NT2/D1 (cell line): ENCODE data around the gene EIF3B.

Experiments used
- SUZ12 ChIP-seq: IDR thresholded peaks from 2 replicates; pipeline ENCODE4 v1.6.1; 2011; ENCODE audit not compliant: insufficient read length, insufficient read depth; ENCODE audit errors: extremely low read depth
- YY1 ChIP-seq: IDR thresholded peaks from 2 replicates; pipeline ENCODE4 v1.6.1; 2011; ENCODE audit not compliant: insufficient read length, insufficient read depth
- ZNF274 ChIP-seq: IDR thresholded peaks from 2 replicates; pipeline ENCODE4 v1.6.1; 2011; ENCODE audit warnings: mild to moderate bottlenecking, low read depth, low read length

- TF ChIP-seq YY1: no peak
- TF ChIP-seq SUZ12: no peak
- TF ChIP-seq ZNF274: no peak
Measured at GRCh38 chr7:2330493-2330892, 24.1 kb upstream of the EIF3B start.
